Uterus (tissue), 4 donors: Measurements from ENCODE around the gene ITIH6. TPM values are rescaled to one million over a fixed set of nuclear protein-coding genes. Genes with fewer than 3 reads are reported as not detected.

Source experiments
- DNase-seq, 2 donors: peaks; one replicate each; pipeline ENCODE4 v3.0.0-alpha.2; 2019 to 2020
- H3K27ac ChIP-seq, 2 donors: fragments of 200-600 bp; sonication (generic); 1 replicate in 1 of 2; 2 replicates in 1 of 2; pipeline ENCODE4 v1.5.1; 2016 to 2018
- H3K27me3 ChIP-seq, 2 donors: fragments of 200-600 bp; sonication (generic); one replicate each; pipeline ENCODE4 v1.5.1; 2018 to 2019; ENCODE audit warnings: control low read depth in 1 of 2
- H3K36me3 ChIP-seq, 2 donors: fragments of 200-600 bp; sonication (generic); one replicate each; pipeline ENCODE4 v1.5.1; 2019; ENCODE audit warnings: control low read depth in 1 of 2
- H3K4me1 ChIP-seq, 2 donors: fragments of 200-600 bp; sonication (generic); one replicate each; pipeline ENCODE4 v1.5.1; 2018 to 2019; ENCODE audit warnings: control low read depth in 1 of 2
- H3K4me3 ChIP-seq, 2 donors: fragments of 200-600 bp; sonication (generic); 1 replicate in 1 of 2; 2 replicates in 1 of 2; pipeline ENCODE4 v1.5.1; 2018 to 2019; ENCODE audit warnings: mild to moderate bottlenecking in 1 of 2
- H3K9me3 ChIP-seq, 2 donors: fragments of 200-600 bp; sonication (generic); one replicate each; pipeline ENCODE4 v1.5.1; 2019; ENCODE audit warnings: control low read depth in 1 of 2
- CTCF ChIP-seq, 4 experiments: fragments of 200-600 bp in 2 of 4; fragments of 450-650 bp in 2 of 4; sonication (generic) in 2 of 4; IDR thresholded peaks; one replicate each; pipeline ENCODE4 v1.5.1; 2016 to 2019; ENCODE audit warnings: antibody characterized with exemption in 4 of 4, mild to moderate bottlenecking in 2 of 4, moderate library complexity in 1 of 4
- POLR2A ChIP-seq, 2 donors: fragments of 450-650 bp; IDR thresholded peaks; one replicate each; pipeline ENCODE4 v1.6.1; 2016; ENCODE audit warnings: antibody characterized with exemption in 2 of 2, mild to moderate bottlenecking in 1 of 2, moderate library complexity in 1 of 2
- intact Hi-C: fragments of 100-400 bp; cut with DNase I; formaldehyde crosslinking; loops from one replicate; pipeline ENCODE4 v1.15.1; 2023; ENCODE audit warnings: low total_unique reads
- total RNA-seq, 4 donors: library from RNA; depleted of rRNA in 3 of 4; stranded (reverse); fragments of >200 nt in 3 of 4; gene quantifications; one replicate each; pipeline versions ENCODE4 v1.1.0 to v1.2.4, GENCODE V29; 2014 to 2023
- donor health status: DM: yes; HTN: yes; CAD: no.

The ITIH6 gene
- total RNA-seq, 4 donors from 2014 or later: not detected

GRCh38 chrX:54821310-54821709 is 23.3 kb upstream of the ITIH6 start:
- Histone ChIP-seq H3K9me3 (no peaks in the 10 kb centered on the region), H3K4me3 (no peak overlapping the region), H3K4me1 (no peaks in the 10 kb centered on the region), H3K27me3 (no peaks in the 10 kb centered on the region), H3K36me3 (no peaks in the 10 kb centered on the region), H3K27ac (no peak overlapping the region)
- TF ChIP-seq POLR2A (IDR thresholded peaks at IDR 0.05) (no peak), CTCF (IDR thresholded peaks at IDR 0.05) (no peak)
- no peak for DNase-seq
- intact Hi-C loops: no loop called here

- Histone ChIP-seq H3K4me3 (no peak overlapping the region), H3K36me3 (no peaks in the 10 kb centered on the region), H3K27me3 (no peaks in the 10 kb centered on the region), H3K4me1 (no peaks in the 10 kb centered on the region), H3K9me3 (no peaks in the 10 kb centered on the region), H3K27ac (no peak overlapping the region)
- TF ChIP-seq CTCF (IDR thresholded peaks at IDR 0.05) (no peak), POLR2A (IDR thresholded peaks at IDR 0.05) (no peak)
- intact Hi-C loops: no loop called here
- DNase-seq: no peak
These were observed 22.7 kb upstream of the ITIH6 start for GRCh38 chrX:54820737-54821136.

GRCh38 chrX:54819201-54819600 is 21.1 kb upstream of the ITIH6 start:
- H3K27me3 ChIP-seq: no peaks in the 10 kb centered on the region
- H3K27ac ChIP-seq: no peak overlapping the region
- H3K4me3 ChIP-seq: no peak overlapping the region
- no peak for DNase-seq
- H3K4me1 ChIP-seq: no peaks in the 10 kb centered on the region
- no peak for TF ChIP-seq CTCF (IDR thresholded peaks at IDR 0.05)
- no peak for TF ChIP-seq POLR2A (IDR thresholded peaks at IDR 0.05)
- no peaks in the 10 kb centered on the region for H3K36me3 ChIP-seq
- no peaks in the 10 kb centered on the region for H3K9me3 ChIP-seq
- intact Hi-C loops: no loop called here

GRCh38 chrX:54818221-54818620 is 20.2 kb upstream of the ITIH6 start:
- intact Hi-C loops: no loop called here
- H3K4me1 ChIP-seq: no peaks in the 10 kb centered on the region
- no peak for DNase-seq
- H3K9me3 ChIP-seq: no peaks in the 10 kb centered on the region
- H3K27ac ChIP-seq: no peak overlapping the region
- no peaks in the 10 kb centered on the region for H3K36me3 ChIP-seq
- no peaks in the 10 kb centered on the region for H3K27me3 ChIP-seq
- H3K4me3 ChIP-seq: no peak overlapping the region
- TF ChIP-seq POLR2A (IDR thresholded peaks at IDR 0.05): no peak

- H3K4me1 ChIP-seq: no peaks in the 10 kb centered on the region
- no peak for DNase-seq
- intact Hi-C loops: no loop called here
- H3K36me3 ChIP-seq: no peaks in the 10 kb centered on the region
- TF ChIP-seq CTCF (IDR thresholded peaks at IDR 0.05) (no peak), POLR2A (IDR thresholded peaks at IDR 0.05) (no peak)
- H3K27ac ChIP-seq: no peak overlapping the region
- H3K9me3 ChIP-seq: no peaks in the 10 kb centered on the region
- no peaks in the 10 kb centered on the region for H3K27me3 ChIP-seq
- no peak overlapping the region for H3K4me3 ChIP-seq
These were observed 19.3 kb upstream of the ITIH6 start for GRCh38 chrX:54817220-54817820.

- Histone ChIP-seq H3K4me3 (no peak overlapping the region), H3K27me3 (no peaks in the 10 kb centered on the region), H3K4me1 (no peaks in the 10 kb centered on the region), H3K9me3 (no peaks in the 10 kb centered on the region), H3K36me3 (no peaks in the 10 kb centered on the region), H3K27ac (no peak overlapping the region)
- intact Hi-C loops: no loop called here
- no peak for DNase-seq
- no peak for TF ChIP-seq CTCF (IDR thresholded peaks at IDR 0.05)
- TF ChIP-seq POLR2A (IDR thresholded peaks at IDR 0.05): no peak
These were observed 14.3 kb upstream of the ITIH6 start for GRCh38 chrX:54812306-54812705.
